Effector CD8-positive, alpha-beta T cell (primary cell): ENCODE data around the gene PARD3B.

Experiments
- DNase-seq: peaks from one replicate; lab custom pipeline; 2025; lab: John Stamatoyannopoulos, UW

Gene PARD3B

GRCh38 chr2:204948024-204948763, 402.9 kb downstream of the PARD3B start:
- no peak for DNase-seq

DNA sequence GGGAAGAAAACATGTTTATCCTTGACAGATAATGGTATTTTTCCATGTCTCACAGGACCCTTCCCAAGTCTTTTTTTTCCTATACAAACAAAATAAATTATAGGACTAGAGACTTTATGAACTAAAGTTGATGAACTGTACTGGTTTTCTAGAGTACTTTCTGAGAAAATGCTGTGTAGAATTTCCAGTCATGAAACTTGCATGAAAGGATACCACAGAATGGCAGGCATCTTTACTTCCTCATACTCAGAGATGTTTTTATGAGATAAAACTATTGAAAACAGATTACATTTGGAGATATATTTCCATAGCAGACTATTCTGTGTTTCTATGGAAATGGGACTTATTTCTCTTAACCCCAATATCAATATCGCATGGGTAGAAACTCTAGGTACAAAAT, 403.5 kb downstream of the PARD3B start:
- DNase-seq, result no peak

GRCh38 chr2:204950695-204951346, 405.5 kb downstream of the PARD3B start:
- DNase-seq, result no peak

GRCh38 chr2:204958371-204958770, 413.1 kb downstream of the PARD3B start:
- no peak for DNase-seq

DNA sequence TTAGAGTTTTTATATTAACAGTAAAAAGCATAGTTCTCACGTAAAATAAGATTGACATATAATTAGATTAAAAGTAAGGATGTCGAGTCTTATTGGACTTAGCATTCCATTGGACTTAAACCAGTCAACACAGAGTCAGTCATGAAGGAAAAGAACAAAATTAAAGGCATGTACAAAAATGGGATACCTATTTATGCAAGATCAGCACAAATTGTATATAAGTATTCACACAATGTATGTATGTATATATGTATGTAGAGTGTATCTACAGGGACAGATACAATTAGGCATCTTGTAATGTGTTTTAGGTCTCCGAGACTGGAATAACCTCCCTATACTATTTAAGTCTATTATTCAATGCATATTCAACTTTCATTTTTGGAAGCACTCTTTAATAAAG, 419.1 kb downstream of the PARD3B start:
- no peak for DNase-seq

GRCh38 chr2:204966245-204966644, 421.0 kb downstream of the PARD3B start:
- DNase-seq, result no peak

GRCh38 chr2:204967199-204967960, 422.1 kb downstream of the PARD3B start:
- DNase-seq, result peak; percentile 3

- DNase-seq, result no peak
These were observed 426.1 kb downstream of the PARD3B start for GRCh38 chr2:204971206-204971907.

- DNase-seq, result no peak
These were observed 426.9 kb downstream of the PARD3B start for GRCh38 chr2:204972161-204972560.

GRCh38 chr2:204972606-204973336, 427.5 kb downstream of the PARD3B start:
- DNase-seq, result no peak

- no peak for DNase-seq
These were observed 428.3 kb downstream of the PARD3B start for GRCh38 chr2:204973616-204974015.

- DNase-seq, result no peak
These were observed 429.2 kb downstream of the PARD3B start for GRCh38 chr2:204974487-204974886.

GRCh38 chr2:204977914-204978313, 432.6 kb downstream of the PARD3B start:
- DNase-seq, result no peak

GRCh38 chr2:204982303-204982702, 437.0 kb downstream of the PARD3B start:
- DNase-seq, result no peak

- no peak for DNase-seq
These were observed 439.2 kb downstream of the PARD3B start for GRCh38 chr2:204984518-204984917.

DNA sequence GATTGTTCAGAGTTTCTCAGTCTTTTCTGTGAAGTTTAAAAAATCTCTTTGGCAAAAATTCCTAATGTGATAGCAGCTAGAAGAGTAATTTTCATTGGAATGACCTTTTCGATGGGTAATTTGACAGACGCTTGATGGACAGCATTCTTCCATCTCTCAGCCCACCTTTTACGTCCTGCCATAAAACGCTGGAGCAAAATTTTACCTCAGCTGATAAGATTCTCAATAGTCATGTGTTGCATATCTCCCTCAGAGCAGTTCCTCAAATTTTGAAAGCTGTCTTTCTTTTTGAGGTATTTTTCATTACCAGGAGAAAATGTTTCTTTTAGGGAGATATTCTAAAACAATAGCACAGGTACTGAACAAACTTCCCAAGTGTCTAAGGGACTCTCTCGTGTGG, 441.4 kb downstream of the PARD3B start:
- DNase-seq, result no peak

- DNase-seq, result no peak
These were observed 443.6 kb downstream of the PARD3B start for GRCh38 chr2:204988836-204989235.

GRCh38 chr2:204989877-204990276, 444.6 kb downstream of the PARD3B start:
- no peak for DNase-seq

- no peak for DNase-seq
These were observed 456.2 kb downstream of the PARD3B start for GRCh38 chr2:205001300-205001966.

DNA sequence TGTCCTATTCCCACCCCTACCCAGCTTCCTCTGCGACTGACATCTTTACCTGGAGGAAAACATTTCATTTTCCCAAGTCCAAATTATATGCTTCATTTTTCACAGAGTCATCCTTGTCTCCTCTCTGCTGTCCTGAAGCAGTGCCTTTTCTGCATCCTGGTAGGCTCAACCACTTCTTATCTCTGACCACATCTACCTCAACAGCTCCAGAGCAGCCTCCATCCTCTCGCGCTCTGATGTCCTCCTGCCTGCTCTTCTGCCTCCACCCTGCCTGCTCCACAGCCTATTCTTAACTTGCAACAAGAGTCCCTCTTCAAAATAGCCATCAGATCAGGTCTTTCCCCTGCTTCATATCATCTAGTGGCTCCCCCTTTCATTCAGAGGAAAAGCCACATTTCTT, 457.1 kb downstream of the PARD3B start:
- DNase-seq, result no peak

DNA sequence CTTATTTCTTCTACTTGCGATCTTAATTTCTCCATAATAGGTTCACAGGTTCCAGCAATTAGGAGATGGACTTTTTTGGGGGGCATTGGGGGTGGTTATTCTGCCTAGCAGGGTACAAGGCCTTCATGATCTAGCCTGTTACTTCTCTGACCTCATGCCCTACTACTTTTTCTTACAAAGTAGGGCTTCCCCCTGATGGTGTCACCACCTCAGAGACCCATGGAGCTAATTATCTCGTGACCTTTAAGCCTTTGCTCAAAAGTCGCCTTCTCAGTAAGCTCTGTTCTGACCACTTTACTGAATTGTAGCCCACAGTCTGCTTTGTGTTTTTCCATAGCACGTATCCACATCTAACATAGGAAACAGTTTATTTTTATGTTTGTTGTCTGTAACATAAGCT, 458.0 kb downstream of the PARD3B start:
- DNase-seq, result no peak
